ENCODE results near the gene ZNF519. TPM values are rescaled to one million over a fixed set of nuclear protein-coding genes. Genes with fewer than 3 reads are reported as not detected.

The ZNF519 gene
- total RNA-seq, 1 donor from 2014 or later, result 17.3 TPM

GRCh38 chr18:14093307-14093915, 38.8 kb downstream of the ZNF519 start:
- no peak for ATAC-seq (ENCODE audit: low read depth)
- no peaks in the 10 kb centered on the region for H3K36me3 Mint-ChIP-seq (ENCODE audit: low read depth)
- H3K27me3 Mint-ChIP-seq, result no peaks in the 10 kb centered on the region
- intact Hi-C loops (cut with micrococcal nuclease), result no loop called here
- H3K27ac Mint-ChIP-seq, result no peak overlapping the region
- ChIA-PET POLR2A (interaction anchor here (0.6 kb wide), 1 partner anchor 48 kb away, joined by 5 read pairs; no protein-coding TSS in a partner anchor), CTCF (no interaction called here)
- TF ChIP-seq, protein P1, sequence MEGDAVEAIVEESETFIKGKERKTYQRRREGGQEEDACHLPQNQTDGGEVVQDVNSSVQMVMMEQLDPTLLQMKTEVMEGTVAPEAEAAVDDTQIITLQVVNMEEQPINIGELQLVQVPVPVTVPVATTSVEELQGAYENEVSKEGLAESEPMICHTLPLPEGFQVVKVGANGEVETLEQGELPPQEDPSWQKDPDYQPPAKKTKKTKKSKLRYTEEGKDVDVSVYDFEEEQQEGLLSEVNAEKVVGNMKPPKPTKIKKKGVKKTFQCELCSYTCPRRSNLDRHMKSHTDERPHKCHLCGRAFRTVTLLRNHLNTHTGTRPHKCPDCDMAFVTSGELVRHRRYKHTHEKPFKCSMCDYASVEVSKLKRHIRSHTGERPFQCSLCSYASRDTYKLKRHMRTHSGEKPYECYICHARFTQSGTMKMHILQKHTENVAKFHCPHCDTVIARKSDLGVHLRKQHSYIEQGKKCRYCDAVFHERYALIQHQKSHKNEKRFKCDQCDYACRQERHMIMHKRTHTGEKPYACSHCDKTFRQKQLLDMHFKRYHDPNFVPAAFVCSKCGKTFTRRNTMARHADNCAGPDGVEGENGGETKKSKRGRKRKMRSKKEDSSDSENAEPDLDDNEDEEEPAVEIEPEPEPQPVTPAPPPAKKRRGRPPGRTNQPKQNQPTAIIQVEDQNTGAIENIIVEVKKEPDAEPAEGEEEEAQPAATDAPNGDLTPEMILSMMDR (IDR thresholded peaks at IDR 0.05), result no peak
- H3K4me1 Mint-ChIP-seq, result no peaks in the 10 kb centered on the region
- H3K4me3 Mint-ChIP-seq, result no peak overlapping the region
- DNase-seq, result no peak
- H3K9me3 Mint-ChIP-seq, result no peaks in the 10 kb centered on the region

GRCh38 chr18:14092625-14093306, 39.5 kb downstream of the ZNF519 start:
- TF ChIP-seq, protein P1 (IDR thresholded peaks at IDR 0.05), result no peak
- DNase-seq (no peak), ATAC-seq (ENCODE audit: low read depth) (no peak)
- Mint-ChIP-seq H3K27me3 (no peaks in the 10 kb centered on the region), H3K4me3 (no peak overlapping the region), H3K36me3 (ENCODE audit: low read depth) (no peaks in the 10 kb centered on the region), H3K4me1 (no peaks in the 10 kb centered on the region), H3K27ac (no peak overlapping the region), H3K9me3 (no peaks in the 10 kb centered on the region)
- intact Hi-C loops (cut with micrococcal nuclease), result no loop called here
- POLR2A ChIA-PET, result no interaction called here
- CTCF ChIA-PET, result no interaction called here

- intact Hi-C loops (cut with micrococcal nuclease), result no loop called here
- ChIA-PET CTCF (no interaction called here), POLR2A (no interaction called here)
- no peaks in the 10 kb centered on the region for H3K36me3 Mint-ChIP-seq (ENCODE audit: low read depth)
- no peaks in the 10 kb centered on the region for H3K27me3 Mint-ChIP-seq
- DNase-seq, result no peak
- TF ChIP-seq, protein P1 (IDR thresholded peaks at IDR 0.05), result no peak
- no peak overlapping the region for H3K4me3 Mint-ChIP-seq
- H3K9me3 Mint-ChIP-seq, result no peaks in the 10 kb centered on the region
- no peak overlapping the region for H3K27ac Mint-ChIP-seq
- no peak for ATAC-seq (ENCODE audit: low read depth)
- no peaks in the 10 kb centered on the region for H3K4me1 Mint-ChIP-seq
Observed at GRCh38 chr18:14089781-14090180, 42.5 kb downstream of the ZNF519 start.

- no peaks in the 10 kb centered on the region for H3K4me1 Mint-ChIP-seq
- H3K27ac Mint-ChIP-seq, result no peak overlapping the region
- no peak overlapping the region for H3K4me3 Mint-ChIP-seq
- no peaks in the 10 kb centered on the region for H3K36me3 Mint-ChIP-seq (ENCODE audit: low read depth)
- no peaks in the 10 kb centered on the region for H3K9me3 Mint-ChIP-seq
- TF ChIP-seq, protein P1 (IDR thresholded peaks at IDR 0.05), result no peak
- ChIA-PET POLR2A (no interaction called here), CTCF (no interaction called here)
- intact Hi-C loops (cut with micrococcal nuclease), result no loop called here
- ATAC-seq (ENCODE audit: low read depth) (no peak), DNase-seq (no peak)
- H3K27me3 Mint-ChIP-seq, result no peaks in the 10 kb centered on the region
Observed at GRCh38 chr18:14089191-14089590, 43.0 kb downstream of the ZNF519 start.

- CTCF ChIA-PET, result interaction anchor here (1.0 to 3.0 kb wide), 5 partner anchors 262 to 274 kb away, joined by 3 to 27 read pairs (median 4); partner anchors contain the start of gene MC5R
- DNase-seq (no peak), ATAC-seq (ENCODE audit: low read depth) (no peak)
- Mint-ChIP-seq H3K36me3 (ENCODE audit: low read depth) (no peaks in the 10 kb centered on the region), H3K9me3 (no peaks in the 10 kb centered on the region), H3K27me3 (no peaks in the 10 kb centered on the region), H3K4me3 (no peak overlapping the region), H3K27ac (no peak overlapping the region), H3K4me1 (no peaks in the 10 kb centered on the region)
- TF ChIP-seq, protein P1 (IDR thresholded peaks at IDR 0.05), result no peak
- POLR2A ChIA-PET, result no interaction called here
- intact Hi-C loops (cut with micrococcal nuclease), result loop anchor here (1.0 to 2.0 kb wide), 2 partner anchors 262 to 274 kb away; partner anchors contain the start of gene MC5R
Observed at GRCh38 chr18:14086458-14087231, 45.6 kb downstream of the ZNF519 start.
